Lower lobe of right lung (tissue), 2 donors: ENCODE results near the gene LMF1. TPM values are rescaled to one million over a fixed set of nuclear protein-coding genes. Genes with fewer than 3 reads are reported as not detected.

Experiments used
- ATAC-seq, 2 donors: fragments of 200-7000 bp; cut with Tn5 transposase; one replicate each; pipeline ENCODE4 v1.9.1; 2020 to 2022; ENCODE audit warnings: mild to moderate bottlenecking in 2 of 2, moderate library complexity in 2 of 2
- DNase-seq: peaks from one replicate; pipeline ENCODE4 v3.0.0-alpha.2; 2020
- H3K27ac ChIP-seq: fragments of 200-600 bp; one replicate; pipeline ENCODE4 v1.8.0; 2022
- H3K27me3 ChIP-seq: fragments of 200-600 bp; one replicate; pipeline ENCODE4 v1.8.0; 2022; ENCODE audit warnings: low read depth
- H3K36me3 ChIP-seq: fragments of 200-600 bp; one replicate; pipeline ENCODE4 v1.8.0; 2022; ENCODE audit warnings: mild to moderate bottlenecking
- H3K4me1 ChIP-seq: fragments of 200-600 bp; one replicate; pipeline ENCODE4 v1.8.0; 2022
- H3K4me3 ChIP-seq: fragments of 200-600 bp; one replicate; pipeline ENCODE4 v1.8.0; 2022; ENCODE audit warnings: mild to moderate bottlenecking
- H3K9me3 ChIP-seq: fragments of 200-600 bp; one replicate; pipeline ENCODE4 v1.8.0; 2022
- intact Hi-C: fragments of 100-400 bp; cut with DNase I; formaldehyde crosslinking; loops from one replicate; pipeline ENCODE4 v1.11.0; 2022
- total RNA-seq: library from RNA; stranded (reverse); fragmentation: NEBNext Ultra II Directional; extraction: Animal tissue kit (Norgen Biotek cat#: 25700); gene quantifications from one replicate; pipeline ENCODE4 v1.2.1, GENCODE V29; 2021
- TF ChIP-seq, protein P1 (sequence below): fragments of 200-600 bp; IDR thresholded peaks from one replicate; pipeline ENCODE4 v1.8.0; 2022; ENCODE audit warnings: antibody characterized with exemption, mild to moderate bottlenecking
- donor health status: DM: no; HTN: yes; CAD: no; lungs with severe emphysema.

Gene LMF1
- total RNA-seq, 1 donor from 2014 or later = 23.8 TPM

- TF ChIP-seq, protein P1, sequence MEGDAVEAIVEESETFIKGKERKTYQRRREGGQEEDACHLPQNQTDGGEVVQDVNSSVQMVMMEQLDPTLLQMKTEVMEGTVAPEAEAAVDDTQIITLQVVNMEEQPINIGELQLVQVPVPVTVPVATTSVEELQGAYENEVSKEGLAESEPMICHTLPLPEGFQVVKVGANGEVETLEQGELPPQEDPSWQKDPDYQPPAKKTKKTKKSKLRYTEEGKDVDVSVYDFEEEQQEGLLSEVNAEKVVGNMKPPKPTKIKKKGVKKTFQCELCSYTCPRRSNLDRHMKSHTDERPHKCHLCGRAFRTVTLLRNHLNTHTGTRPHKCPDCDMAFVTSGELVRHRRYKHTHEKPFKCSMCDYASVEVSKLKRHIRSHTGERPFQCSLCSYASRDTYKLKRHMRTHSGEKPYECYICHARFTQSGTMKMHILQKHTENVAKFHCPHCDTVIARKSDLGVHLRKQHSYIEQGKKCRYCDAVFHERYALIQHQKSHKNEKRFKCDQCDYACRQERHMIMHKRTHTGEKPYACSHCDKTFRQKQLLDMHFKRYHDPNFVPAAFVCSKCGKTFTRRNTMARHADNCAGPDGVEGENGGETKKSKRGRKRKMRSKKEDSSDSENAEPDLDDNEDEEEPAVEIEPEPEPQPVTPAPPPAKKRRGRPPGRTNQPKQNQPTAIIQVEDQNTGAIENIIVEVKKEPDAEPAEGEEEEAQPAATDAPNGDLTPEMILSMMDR = no peak
- no peak overlapping the region for H3K27ac ChIP-seq
- intact Hi-C loops = no loop called here
- no peaks in the 10 kb centered on the region for H3K27me3 ChIP-seq
- no peaks in the 10 kb centered on the region for H3K4me1 ChIP-seq
- peaks cover 28% of the 10 kb centered on the region for H3K36me3 ChIP-seq
- ATAC-seq = no peak
- DNase-seq = no peak
- H3K9me3 ChIP-seq = peaks cover 13% of the 10 kb centered on the region
- H3K4me3 ChIP-seq = no peak overlapping the region
These were observed 30.8 kb downstream of the LMF1 start for GRCh38 chr16:939941-940340.

DNA sequence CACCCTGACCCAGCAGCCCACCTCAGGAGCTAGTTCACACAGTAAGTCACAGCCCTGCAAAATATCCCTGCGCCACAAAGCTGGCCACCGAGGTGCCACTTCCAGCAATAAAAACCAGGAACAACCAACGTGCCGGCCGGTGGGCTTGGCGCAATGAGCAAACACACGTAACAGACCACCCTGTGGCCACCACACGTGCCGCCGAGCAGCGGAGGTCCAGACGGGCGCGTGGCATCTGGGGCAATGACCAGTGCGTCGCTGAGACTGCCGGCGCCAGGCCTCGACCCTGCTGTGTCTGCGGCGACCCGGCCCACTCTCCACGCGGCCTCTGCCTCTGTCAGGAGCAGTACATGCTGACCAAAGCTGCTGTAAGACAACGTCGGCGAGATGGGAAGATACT is 31.5 kb downstream of the LMF1 start:
- ATAC-seq (no peak), DNase-seq (no peak)
- no peaks in the 10 kb centered on the region for H3K27me3 ChIP-seq
- no peaks in the 10 kb centered on the region for H3K4me1 ChIP-seq
- intact Hi-C loops = no loop called here
- peaks cover 13% of the 10 kb centered on the region for H3K9me3 ChIP-seq
- H3K27ac ChIP-seq = no peak overlapping the region
- H3K36me3 ChIP-seq = peaks cover 27% of the 10 kb centered on the region
- TF ChIP-seq, protein P1 = no peak
- H3K4me3 ChIP-seq = no peak overlapping the region

- Histone ChIP-seq H3K27me3 (no peaks in the 10 kb centered on the region), H3K27ac (no peak overlapping the region), H3K4me1 (no peaks in the 10 kb centered on the region), H3K4me3 (no peak overlapping the region), H3K9me3 (peaks cover 13% of the 10 kb centered on the region), H3K36me3 (peaks cover 26% of the 10 kb centered on the region)
- DNase-seq = no peak
- TF ChIP-seq, protein P1 = no peak
- intact Hi-C loops = no loop called here
- ATAC-seq = no peak
These were observed 32.0 kb downstream of the LMF1 start for GRCh38 chr16:938752-939151.

GRCh38 chr16:938136-938535 is 32.6 kb downstream of the LMF1 start:
- Histone ChIP-seq H3K27me3 (no peaks in the 10 kb centered on the region), H3K4me1 (no peaks in the 10 kb centered on the region), H3K4me3 (no peak overlapping the region), H3K27ac (no peak overlapping the region), H3K9me3 (peaks cover 13% of the 10 kb centered on the region), H3K36me3 (peaks cover 32% of the 10 kb centered on the region)
- TF ChIP-seq, protein P1 = no peak
- intact Hi-C loops = no loop called here
- ATAC-seq (peak in 1 of 2 donors; percentile 15), DNase-seq (no peak)

- intact Hi-C loops = no loop called here
- DNase-seq (no peak), ATAC-seq (no peak)
- H3K9me3 ChIP-seq = peaks cover 13% of the 10 kb centered on the region
- H3K27me3 ChIP-seq = no peaks in the 10 kb centered on the region
- no peaks in the 10 kb centered on the region for H3K4me1 ChIP-seq
- H3K36me3 ChIP-seq = peaks cover 36% of the 10 kb centered on the region
- H3K4me3 ChIP-seq = no peak overlapping the region
- H3K27ac ChIP-seq = no peak overlapping the region
- TF ChIP-seq, protein P1 = no peak
These were observed 33.1 kb downstream of the LMF1 start for GRCh38 chr16:937723-938122.

DNA sequence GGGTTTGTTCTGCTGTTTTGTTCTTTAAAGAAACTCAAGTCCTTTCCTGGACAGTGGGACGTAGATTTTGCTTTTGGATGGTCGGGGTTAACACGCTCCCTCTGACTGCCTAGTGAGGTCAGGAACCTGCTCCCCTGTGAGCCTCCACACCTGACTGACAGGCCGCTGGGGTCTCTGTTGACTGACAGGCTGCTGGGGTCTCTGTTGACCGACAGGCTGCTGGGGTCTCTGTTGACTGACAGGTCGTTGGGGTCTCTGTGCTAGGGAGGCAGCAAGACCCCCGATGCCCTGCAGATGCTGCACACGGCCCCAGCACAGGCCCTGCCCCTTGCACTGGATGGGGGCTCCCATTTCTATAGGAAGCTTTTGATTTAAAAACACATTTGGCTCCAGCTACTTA is 33.5 kb downstream of the LMF1 start:
- DNase-seq = no peak
- Histone ChIP-seq H3K4me3 (no peak overlapping the region), H3K27ac (no peak overlapping the region), H3K9me3 (peaks cover 13% of the 10 kb centered on the region), H3K27me3 (no peaks in the 10 kb centered on the region), H3K4me1 (no peaks in the 10 kb centered on the region), H3K36me3 (peaks cover 40% of the 10 kb centered on the region)
- intact Hi-C loops = no loop called here
- TF ChIP-seq, protein P1 = no peak
- no peak for ATAC-seq
